Amniotic epithelial cell (primary cell): Measurements from ENCODE around the gene PTCH1.

ENCODE experiments used
- DNase-seq: peaks from one replicate; pipeline ENCODE4 v3.0.0-alpha.2; 2010; ENCODE audit warnings: low read depth

PTCH1 gene

GRCh38 chr9:95497772-95498171 is 19.0 kb downstream of the PTCH1 start:
- DNase-seq: peak; percentile 64

GRCh38 chr9:95496687-95497086 is 20.1 kb downstream of the PTCH1 start:
- DNase-seq: no peak

- DNase-seq: no peak
Measured at GRCh38 chr9:95495961-95496360, 20.8 kb downstream of the PTCH1 start.

- DNase-seq: no peak
Measured at GRCh38 chr9:95495529-95495928, 21.2 kb downstream of the PTCH1 start.

GRCh38 chr9:95494416-95495371 is 22.1 kb downstream of the PTCH1 start:
- DNase-seq: peak; percentile 84

- no peak for DNase-seq
Measured at GRCh38 chr9:95494022-95494415, 22.8 kb downstream of the PTCH1 start.

- DNase-seq: no peak
Measured at GRCh38 chr9:95493402-95493801, 23.4 kb downstream of the PTCH1 start.

- DNase-seq: no peak
Measured at GRCh38 chr9:95491543-95492320, 25.0 kb downstream of the PTCH1 start.

- no peak for DNase-seq
Measured at GRCh38 chr9:95488954-95489353, 27.8 kb downstream of the PTCH1 start.

GRCh38 chr9:95486318-95486717 is 30.5 kb downstream of the PTCH1 start:
- no peak for DNase-seq

- DNase-seq: no peak
Measured at GRCh38 chr9:95484225-95484624, 32.5 kb downstream of the PTCH1 start.

GRCh38 chr9:95483431-95483830 is 33.3 kb downstream of the PTCH1 start:
- no peak for DNase-seq

- no peak for DNase-seq
Measured at GRCh38 chr9:95482621-95483020, 34.1 kb downstream of the PTCH1 start.

GRCh38 chr9:95481000-95481399 is 35.8 kb downstream of the PTCH1 start:
- no peak for DNase-seq

GRCh38 chr9:95480346-95480745 is 36.4 kb downstream of the PTCH1 start:
- DNase-seq: no peak

- DNase-seq: no peak
Measured at GRCh38 chr9:95479330-95479729, 37.4 kb downstream of the PTCH1 start.

GRCh38 chr9:95478335-95478734 is 38.4 kb downstream of the PTCH1 start:
- no peak for DNase-seq

- no peak for DNase-seq
Measured at GRCh38 chr9:95477885-95478284, 38.9 kb downstream of the PTCH1 start.

- DNase-seq: no peak
Measured at GRCh38 chr9:95477441-95477840, 39.3 kb downstream of the PTCH1 start.

GRCh38 chr9:95468791-95469190 is 48.0 kb downstream of the PTCH1 start:
- peak; percentile 42 for DNase-seq

- no peak for DNase-seq
Measured at GRCh38 chr9:95465115-95465514, 51.7 kb downstream of the PTCH1 start.

- no peak for DNase-seq
Measured at GRCh38 chr9:95463148-95464060, 53.4 kb downstream of the PTCH1 start.
